GM10248 (cell line): Measurements from ENCODE around the gene DDX11.
"Not testable (repeated sequence)": the region's sequence is repeated elsewhere in the genome, so short reads cannot be mapped to it uniquely, and the experiment has no call there.

ENCODE experiments used
- CTCF ChIA-PET: fragments of 300-600 bp; sonication (Branson Sonifier 250); formaldehyde crosslinking; extraction: SDS; loops from one replicate; lab custom pipeline; 2021; ENCODE audit warnings: antibody characterized with exemption; lab: Yijun Ruan, JAX
- POLR2A ChIA-PET: fragments of 350-650 bp; sonication (Branson Sonifier 250); formaldehyde crosslinking; extraction: SDS; loops from one replicate; lab custom pipeline; 2020; ENCODE audit warnings: antibody characterized with exemption; lab: Yijun Ruan, JAX
- DNase-seq: peaks from one replicate; pipeline ENCODE4 v3.0.0; 2012; ENCODE audit errors: extremely low spot score
- TF ChIP-seq, protein P1 (sequence below): IDR thresholded peaks from 2 replicates; pipeline ENCODE4 v1.5.1; 2012; ENCODE audit warnings: mild to moderate bottlenecking, low read depth; ENCODE audit errors: extremely low read depth, missing control alignments, control extremely low read depth

DDX11 gene

DNA sequence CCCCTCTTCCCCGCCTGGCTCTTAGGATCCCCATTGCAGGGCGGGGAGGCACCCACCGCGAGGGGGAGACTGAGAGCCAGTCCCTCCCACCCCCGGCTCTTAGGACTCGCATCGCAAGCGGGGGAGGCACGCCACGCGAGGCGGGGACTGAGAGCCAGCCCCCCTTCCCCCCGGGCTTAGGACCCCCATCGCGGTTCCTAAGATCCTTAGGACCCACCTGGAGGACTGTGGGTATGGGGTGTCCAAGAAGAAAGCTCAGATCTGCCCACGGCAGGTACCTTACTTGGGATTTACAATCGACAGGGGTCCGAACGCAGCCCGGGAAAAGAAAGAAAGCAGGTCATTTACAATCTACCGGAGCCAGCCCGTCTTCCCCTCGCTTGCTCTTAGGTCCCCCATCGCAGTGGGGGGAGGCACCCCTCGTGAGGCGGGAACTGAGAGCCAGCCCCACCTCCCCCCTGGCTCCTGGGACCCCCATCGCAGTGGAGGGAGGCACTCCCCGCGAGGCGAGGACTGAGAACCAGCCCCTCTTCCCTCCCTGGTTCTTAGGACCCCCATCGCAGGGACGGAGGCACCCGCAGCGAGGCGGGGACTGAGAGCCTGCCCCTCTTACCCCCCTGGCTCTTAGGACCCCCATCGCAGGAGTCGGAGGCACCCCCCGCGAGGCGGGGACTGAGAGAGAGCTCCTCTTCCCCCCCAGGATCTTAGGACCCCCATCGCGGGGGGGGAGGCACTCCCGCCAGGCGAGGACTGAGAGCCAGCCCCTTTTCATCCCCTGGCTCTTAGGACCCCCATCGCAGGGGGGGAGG, 43.7 kb downstream of the DDX11 start:
- TF ChIP-seq, protein P1, sequence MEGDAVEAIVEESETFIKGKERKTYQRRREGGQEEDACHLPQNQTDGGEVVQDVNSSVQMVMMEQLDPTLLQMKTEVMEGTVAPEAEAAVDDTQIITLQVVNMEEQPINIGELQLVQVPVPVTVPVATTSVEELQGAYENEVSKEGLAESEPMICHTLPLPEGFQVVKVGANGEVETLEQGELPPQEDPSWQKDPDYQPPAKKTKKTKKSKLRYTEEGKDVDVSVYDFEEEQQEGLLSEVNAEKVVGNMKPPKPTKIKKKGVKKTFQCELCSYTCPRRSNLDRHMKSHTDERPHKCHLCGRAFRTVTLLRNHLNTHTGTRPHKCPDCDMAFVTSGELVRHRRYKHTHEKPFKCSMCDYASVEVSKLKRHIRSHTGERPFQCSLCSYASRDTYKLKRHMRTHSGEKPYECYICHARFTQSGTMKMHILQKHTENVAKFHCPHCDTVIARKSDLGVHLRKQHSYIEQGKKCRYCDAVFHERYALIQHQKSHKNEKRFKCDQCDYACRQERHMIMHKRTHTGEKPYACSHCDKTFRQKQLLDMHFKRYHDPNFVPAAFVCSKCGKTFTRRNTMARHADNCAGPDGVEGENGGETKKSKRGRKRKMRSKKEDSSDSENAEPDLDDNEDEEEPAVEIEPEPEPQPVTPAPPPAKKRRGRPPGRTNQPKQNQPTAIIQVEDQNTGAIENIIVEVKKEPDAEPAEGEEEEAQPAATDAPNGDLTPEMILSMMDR, result peak; percentile 69
- CTCF ChIA-PET, result interaction anchor here (0.7 to 2.5 kb wide), 6 partner anchors 46 to 267 kb away, joined by 3 to 12 read pairs (median 4); no protein-coding TSS in a partner anchor

DNA sequence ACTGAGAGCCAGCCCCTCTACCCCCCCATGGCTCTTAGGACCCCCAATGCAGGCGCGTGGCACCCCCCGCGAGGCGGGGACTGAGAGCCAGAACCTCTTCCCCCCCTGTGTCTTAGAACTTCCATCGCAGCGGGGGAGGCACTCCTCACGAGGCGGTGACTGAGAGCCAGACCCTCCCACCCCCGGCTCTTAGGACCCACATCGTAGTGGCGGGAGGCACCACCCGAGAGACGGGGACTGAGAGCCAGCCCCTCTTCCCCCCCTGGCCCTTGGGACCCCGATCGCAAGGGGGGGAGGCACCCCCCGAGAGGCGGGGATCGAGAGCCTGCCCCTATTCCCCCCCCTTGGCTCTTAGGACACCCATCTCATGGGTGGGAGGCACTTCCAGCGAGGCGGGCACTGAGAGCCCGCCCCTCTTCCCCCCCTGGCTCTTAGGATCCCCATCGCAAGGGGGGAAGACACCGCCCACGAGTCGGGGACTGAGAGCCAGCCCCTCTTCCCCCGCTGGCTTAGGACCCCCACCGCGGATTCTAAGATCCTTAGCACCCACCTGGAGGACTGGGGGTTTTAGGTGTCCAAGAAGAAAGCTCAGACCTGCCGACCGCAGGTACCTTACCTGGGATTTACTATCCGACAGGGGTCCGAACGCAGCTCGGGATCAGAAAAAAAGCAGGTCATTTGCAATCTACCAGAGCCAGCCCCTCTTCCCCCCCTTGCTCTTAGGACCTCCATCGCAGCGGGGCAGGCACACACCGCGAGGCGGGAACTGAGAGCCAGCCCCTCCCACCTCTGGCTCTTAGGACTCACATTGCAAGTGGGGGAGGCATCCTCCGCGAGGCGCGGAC, 44.9 kb downstream of the DDX11 start:
- ChIA-PET CTCF (interaction anchor here (1.0 kb wide), 1 partner anchor 47 kb away, joined by 3 read pairs; no protein-coding TSS in a partner anchor), POLR2A (no interaction called here)
- DNase-seq, result peak; percentile 69
- TF ChIP-seq, protein P1, result no peak

More for the DNA sequence above, 43.7 kb downstream of the DDX11 start:
- DNase-seq, result peak; percentile 65
- POLR2A ChIA-PET, result no interaction called here

DNA sequence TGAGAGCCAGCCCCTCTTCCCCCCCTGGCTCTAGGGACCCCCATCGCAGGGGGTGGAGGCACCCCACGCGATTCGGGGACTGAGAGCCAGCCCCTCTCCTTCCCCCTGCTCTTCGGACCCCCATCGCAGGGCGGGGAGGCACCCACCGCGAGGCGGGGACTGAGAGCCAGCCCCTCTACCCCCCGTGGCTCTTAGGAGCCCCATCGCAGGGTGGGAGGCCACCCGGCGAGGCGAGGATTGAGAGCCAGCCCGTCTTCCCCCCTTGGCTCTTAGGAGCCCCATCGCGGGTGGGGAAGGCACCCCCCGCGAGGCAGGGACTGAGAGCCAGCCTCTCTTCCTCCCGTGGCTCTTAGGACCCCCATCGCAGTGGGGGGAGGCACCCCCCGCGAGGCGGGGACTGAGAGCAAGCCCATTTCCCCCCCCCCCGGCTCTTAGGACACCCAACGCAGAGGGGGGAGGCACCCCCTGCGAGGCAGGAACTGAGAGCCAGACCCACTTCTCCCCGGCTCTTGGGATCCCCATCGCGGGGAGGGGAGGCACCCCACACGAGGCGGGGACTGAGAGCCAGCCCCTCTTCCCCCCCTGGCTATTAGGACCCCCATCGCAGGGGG, 45.6 kb downstream of the DDX11 start:
- ChIA-PET POLR2A (no interaction called here), CTCF (no interaction called here)
- TF ChIP-seq, protein P1, result no peak
- no peak for DNase-seq

DNA sequence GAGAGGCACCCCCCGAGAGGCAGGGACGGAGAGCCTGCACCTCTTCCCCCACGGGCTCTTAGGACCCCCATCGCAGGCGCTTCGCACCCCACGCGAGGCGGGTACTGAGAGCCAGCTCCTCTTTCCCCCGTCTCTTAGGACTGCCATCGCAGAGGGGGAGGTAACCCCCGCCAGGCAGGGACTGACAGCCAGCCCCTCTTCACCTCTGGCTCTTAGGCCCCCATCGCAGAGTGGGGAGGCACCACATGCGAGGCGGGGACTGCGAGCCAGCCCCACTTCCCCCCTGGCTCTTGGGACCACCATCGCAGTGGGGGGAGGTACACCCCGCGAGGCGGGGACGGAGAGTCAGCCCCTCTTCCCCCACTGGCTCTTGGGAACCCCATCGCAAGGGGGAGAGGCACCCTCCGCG, 46.1 kb downstream of the DDX11 start:
- DNase-seq, result no peak
- TF ChIP-seq, protein P1, result no peak
- CTCF ChIA-PET, result no interaction called here
- POLR2A ChIA-PET, result no interaction called here

DNA sequence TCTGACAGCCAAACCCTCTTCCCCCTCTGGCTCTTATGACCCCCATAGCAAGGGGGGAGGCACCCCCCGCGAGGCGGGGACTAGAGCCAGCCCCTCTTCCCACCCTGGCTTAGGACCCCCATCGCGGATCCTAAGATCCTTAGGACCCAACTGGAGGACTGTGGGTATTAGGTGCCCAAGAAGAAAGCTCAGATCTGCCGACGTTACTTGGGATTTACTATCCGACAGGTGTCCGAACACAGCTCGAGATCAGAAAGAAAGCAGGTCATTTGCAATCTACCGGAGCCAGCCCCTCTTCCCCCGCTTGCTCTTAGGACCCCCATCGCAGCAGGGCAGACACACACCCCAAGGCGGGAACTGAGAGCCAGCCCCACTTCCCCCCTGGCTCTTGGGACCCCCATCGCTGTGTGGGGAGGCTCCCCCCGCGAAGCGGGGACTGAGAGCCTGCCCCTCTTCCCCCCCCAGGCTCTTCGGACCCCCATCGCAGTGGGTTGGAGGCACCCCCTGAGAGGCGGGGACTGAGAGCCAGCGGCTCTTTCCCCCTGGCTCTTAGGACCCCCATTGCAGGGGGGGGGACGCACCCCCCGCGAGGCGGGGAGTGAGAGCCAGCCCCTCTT, 46.8 kb downstream of the DDX11 start:
- TF ChIP-seq, protein P1, result no peak
- POLR2A ChIA-PET, result no interaction called here
- CTCF ChIA-PET, result no interaction called here
- no peak for DNase-seq

DNA sequence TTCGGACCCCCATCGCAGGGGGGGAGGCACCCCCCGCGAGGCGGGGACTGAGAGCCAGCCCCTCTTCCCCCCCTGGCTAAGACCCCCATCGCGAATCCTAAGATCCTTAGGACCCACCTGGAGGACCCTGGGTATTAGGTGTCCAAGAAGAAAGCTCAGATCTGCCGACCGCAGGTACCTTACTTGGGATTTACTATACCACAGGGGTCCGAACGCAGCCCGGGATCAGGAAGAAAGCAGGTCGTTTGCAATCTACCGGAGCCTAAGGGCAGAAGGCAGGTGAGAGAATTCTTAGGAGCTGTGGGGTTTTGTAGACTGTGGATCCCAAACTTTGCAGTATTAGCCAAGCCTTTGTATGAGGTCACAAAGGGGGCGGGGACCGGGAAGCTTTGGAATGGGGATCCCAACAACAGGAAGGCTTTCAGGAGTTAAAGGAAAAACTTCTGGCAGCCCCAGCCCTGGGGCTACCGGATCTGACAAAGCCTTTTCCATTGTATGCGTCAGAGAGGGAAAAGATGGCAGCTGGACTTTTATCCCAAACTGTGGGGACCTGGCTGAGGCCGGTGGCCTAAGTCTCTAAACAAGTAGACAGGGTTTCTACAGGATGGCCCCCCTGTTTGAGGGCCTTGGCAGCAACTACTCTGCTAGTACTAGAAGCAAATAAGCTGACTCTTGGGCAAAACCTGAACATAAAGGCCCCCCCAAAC, 47.5 kb downstream of the DDX11 start:
- POLR2A ChIA-PET, result interaction anchor here (0.6 kb wide), 1 partner anchor 129 kb away, joined by 3 read pairs; no protein-coding TSS in a partner anchor
- DNase-seq, CTCF ChIA-PET: not testable (repeated sequence)
